HuH-7.5 (cell line): ENCODE measurements around the gene ALOXE3.

Experiments used
- DNase-seq: peaks from one replicate; pipeline ENCODE4 v3.0.0; 2011; ENCODE audit warnings: low spot score

Gene ALOXE3

DNA sequence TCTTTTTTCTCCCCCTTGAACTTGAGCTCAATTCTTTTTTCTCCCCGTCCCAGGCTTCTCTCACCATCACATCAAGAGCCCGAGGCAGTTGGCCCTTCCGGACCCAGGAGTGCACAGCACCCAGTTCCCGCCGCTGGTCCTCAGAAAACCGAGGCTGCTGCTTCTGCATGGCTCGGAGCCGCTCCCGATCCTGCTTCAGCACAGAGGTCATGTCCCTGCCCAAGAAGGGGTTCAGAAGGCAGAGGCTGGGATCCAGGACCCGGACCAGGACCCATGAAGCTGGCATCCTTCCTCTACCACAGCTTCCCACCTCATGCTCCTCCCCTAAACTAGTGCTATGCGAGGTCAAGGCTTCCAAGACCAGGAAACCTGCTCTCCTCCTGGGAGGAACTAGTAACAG is 23.4 kb upstream of the ALOXE3 start:
- DNase-seq, result no peak

DNA sequence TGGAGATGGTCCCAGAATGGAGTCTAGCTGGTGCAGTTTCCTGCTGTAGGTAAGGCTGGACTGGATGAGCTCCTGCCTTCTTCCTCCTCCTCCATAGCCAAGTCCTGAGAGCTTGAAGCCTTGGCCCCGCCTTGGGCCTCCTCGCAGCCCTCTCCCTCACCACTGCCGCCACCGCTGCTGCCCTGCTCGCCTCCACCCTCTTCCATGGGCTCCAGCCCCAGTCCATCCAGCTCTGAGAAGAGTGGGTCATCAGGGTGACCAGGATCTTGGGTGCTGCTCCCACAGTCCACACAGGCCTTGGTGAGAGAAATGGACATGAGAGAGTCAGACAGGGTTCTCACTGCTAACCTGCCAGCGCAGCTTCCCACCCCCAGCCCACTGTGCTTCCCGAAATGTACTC is 22.7 kb upstream of the ALOXE3 start:
- DNase-seq, result no peak

DNA sequence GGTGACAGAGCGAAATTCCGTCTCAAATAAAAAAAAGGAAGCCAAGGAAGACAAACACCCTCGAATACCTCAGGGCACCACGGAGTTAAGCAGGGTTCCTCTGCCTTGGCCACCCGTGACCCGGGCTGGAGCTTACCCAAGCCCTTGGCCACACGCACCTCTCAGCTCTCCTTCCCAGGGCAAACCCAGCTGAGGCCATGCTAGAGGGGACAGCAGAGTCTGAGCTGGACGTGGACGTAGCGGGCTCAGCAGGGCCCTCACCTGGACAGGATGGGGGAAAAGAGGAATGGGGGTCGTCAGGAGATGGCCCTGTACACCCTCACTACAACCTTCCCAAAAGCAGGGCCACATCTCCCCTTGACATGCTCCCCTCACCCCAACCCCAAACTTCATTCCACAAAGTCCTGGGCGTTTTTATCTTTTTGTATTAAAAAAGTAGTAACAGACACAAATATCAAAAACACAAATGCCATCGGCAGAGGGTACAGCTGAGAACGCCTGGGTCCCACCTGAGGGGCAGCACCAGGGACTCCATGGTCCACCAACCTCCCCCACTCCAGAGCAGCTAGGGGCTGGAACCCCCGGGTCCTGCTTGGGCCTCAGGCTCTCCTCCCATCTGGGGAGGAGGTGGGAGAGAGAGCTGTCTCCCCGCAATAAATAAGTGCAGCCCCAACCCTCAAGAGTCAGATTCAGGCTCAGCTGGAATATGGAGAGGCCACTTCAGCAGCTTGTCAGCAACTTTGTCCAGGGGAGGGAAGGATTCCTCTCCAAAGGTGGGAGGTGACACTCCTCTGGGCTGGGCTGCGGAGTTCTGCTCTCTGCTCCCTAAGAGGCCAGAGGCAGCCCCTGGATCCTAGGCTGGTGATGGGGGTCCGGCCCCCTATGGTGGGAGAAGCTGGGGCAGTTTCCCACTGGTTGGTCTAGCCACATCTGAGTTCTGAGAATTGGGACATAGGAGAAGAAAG is 22.0 kb upstream of the ALOXE3 start:
- no peak for DNase-seq

DNA sequence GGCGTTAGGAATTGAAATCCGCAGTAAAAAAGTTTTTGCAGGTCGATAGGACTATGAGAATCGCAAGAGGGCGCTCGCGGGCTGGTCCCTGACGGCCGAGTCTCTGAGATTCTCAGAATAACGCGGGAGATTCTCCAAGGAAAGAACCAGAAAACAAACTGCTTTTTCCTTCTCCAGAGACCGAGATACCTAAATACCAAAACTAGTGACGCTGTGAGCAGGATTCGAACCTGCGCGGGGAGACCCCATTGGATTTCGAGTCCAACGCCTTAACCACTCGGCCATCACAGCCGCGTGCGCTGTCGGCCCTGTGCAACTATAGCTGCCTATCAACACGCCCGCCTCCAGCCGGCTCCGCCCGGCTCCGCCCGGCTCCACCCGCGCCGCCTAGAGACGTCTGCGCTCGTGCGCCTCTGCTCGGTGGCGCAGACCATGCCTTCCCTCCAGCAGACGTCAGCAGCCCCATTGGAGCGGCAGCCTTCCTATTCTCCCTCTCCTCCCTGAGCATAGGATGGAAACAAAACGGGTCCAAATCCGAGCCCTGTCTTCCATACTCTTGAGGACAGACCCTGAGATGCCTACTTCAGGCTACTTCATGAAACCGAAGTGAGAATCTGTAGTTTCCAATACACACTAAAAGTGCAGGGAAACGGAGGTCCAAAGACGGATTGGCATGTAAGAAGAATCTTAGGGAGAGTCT is 20.5 kb upstream of the ALOXE3 start:
- DNase-seq, result peak; percentile 82

DNA sequence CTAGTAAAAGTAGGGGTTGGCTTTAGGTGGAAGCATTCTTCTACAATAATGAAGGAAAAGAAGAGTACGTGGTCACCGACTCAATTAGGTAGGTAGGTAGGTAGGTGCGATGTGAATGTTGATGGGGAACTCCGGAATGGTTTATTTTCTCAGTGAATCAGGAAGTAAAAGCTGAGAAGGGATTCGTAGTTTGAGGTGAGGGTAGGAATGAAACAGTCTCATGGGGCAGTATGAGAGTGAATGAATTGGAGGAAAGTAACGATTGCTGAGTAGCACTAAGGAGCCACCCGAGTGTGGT is 20.0 kb upstream of the ALOXE3 start:
- DNase-seq, result no peak

DNA sequence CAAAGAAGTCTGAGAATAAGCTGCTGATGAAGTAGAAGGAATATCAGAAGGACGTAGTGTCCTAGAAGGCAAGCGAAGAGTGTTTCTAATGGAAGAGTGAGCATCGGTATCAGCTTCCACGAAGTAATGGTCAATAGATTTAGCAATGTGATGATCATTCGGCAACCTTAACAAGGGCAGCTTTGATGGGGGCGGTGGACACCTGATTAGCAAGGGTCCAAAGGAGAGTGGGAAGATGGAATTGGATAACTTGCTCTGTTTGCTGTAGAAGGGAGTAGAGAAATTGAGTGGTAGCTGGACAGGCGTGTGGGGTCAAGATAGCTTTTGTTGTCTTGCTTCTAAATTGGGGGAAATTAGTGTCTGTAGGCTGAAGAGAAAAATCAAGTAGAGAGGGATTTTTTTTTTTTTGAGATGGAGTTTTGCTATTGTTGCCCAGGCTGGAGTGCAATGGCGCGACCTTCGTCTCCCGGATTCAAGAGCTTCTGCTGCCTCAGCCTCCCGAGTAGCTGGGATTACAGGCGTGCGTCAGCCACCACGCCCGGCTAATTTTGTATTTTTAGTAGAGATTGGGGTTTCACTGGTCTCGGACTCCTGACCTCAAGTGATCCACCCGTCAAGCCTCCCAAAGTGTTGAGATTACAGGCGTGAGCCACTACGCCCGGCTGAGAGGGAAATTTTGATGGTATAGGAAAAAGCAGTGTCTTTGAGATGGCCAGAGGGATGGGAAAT is 19.5 kb upstream of the ALOXE3 start:
- no peak for DNase-seq

DNA sequence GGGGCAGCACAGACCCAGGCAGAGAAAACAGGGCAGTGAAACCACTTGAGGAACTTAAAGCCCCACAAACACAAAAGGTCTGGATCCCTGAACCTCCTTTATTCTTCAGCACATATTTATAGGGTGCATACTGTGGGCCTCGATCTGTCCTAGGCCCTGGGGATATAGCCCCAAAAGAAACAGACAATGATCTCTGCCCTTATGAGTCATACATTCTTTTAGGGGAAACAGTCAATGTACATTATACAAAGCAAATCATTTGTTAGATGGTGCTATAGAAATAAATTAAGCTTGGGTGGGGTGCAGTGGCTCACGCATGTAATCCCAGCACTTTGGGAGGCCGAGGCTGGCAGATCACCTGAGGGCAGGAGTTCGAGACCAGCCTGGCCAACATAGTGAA is 15.6 kb upstream of the ALOXE3 start:
- no peak for DNase-seq

DNA sequence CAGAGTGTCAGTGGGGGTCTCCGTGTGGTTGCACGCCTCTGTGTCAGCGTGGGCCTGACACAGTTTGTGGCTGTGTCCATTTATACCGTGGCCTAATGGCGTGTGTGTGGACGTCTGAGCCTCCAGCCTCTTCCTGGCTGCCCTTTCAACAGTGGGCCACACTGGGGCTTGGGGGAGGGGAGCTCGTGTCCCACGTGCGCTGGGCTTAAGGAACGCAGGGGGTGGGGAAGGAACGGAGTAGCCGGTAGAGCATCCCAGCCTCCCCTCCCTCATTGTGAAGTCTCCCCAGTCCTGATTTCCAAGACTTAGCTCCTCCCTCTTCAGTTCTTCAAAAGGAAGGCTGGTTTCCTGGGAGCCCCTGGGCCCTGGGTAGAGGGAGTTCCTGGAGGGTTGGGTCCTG is 15.1 kb upstream of the ALOXE3 start:
- no peak for DNase-seq

DNA sequence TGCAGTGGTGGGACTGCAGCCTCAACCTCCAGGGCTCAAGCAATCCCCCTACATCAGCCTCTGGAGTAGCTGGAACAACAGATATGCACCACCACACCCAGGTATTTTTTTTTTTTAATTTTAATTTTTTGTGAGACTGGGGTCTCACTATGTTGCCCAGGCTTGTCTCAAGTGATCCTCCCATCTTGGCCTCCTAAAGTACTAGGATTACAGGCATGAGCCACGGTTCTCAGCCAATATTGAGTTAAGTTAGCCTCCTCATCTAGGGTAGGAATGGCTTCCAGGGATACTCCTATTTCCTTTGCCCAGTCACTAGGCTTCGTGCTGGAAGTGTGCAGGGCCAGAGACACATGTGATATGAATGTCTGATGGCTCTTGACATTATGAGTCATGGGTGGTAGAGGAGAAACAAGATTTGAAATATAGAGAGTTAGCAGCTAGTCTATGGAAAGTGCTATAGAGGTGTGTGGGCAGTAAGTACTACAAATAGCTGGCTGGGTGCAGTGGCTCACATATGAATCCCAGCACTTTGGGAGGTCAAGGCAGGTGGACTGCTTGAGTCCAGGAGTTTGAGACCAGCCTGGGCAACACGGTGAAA is 13.6 kb upstream of the ALOXE3 start:
- DNase-seq, result no peak

DNA sequence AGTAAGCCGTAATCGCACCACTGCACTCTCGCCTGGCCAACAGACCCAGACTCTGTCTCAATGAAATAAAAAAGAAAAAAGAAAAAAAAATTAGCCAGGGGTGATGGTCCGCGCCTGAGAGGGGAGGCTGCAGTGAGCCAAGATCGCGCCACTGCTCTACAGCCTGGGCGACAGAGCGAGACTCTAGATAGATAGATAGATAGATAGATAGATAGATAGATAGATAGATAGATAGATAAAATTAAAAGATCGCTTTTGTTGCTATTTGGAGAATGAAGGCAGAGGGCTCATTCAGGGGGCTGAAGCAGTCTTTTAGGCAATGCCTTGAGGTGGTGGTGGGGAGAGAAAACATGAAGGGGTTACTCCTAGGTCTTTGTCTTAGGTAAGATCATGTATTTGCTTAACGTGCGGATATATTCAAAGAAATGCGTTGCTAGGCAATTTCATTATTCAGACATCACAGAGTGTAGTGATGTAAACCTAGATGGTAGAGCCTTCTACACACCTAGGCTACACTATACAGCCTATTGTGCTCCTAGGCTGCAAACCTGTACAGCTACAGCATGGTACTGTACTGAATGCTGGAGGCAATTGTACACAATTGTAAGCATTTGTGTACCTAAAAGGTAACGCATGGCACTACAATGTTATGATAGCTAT is 9.9 kb upstream of the ALOXE3 start:
- DNase-seq, result no peak

DNA sequence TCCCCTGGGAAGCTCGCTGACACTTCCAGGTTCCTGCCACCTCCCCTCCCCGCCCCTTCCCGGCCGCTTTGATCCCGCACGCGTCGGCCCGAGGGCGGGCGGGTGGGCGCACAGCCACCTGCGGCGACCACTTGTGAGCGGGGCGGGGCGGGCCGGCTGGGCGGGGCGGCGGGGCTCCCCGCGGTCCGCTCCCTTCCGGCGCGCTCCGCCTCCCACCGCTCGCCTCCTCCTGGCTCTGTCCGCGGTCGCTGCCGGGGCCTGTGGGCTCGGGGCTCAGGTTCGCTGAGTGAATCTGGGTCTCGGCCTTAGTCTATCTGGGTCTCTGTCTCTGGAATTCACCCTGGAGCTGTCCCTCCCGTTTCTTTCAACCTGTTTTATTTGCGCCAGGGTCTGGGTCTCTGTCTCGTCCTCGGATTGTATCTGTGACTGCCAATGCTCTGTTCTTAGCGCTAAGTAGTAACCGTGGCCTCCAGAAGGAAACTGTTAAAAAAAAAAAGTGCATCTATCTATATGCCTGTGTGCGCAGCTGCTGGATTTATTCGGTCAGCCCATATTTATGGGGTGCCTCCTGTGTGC is 8.3 kb upstream of the ALOXE3 start:
- DNase-seq, result peak; percentile 61

DNA sequence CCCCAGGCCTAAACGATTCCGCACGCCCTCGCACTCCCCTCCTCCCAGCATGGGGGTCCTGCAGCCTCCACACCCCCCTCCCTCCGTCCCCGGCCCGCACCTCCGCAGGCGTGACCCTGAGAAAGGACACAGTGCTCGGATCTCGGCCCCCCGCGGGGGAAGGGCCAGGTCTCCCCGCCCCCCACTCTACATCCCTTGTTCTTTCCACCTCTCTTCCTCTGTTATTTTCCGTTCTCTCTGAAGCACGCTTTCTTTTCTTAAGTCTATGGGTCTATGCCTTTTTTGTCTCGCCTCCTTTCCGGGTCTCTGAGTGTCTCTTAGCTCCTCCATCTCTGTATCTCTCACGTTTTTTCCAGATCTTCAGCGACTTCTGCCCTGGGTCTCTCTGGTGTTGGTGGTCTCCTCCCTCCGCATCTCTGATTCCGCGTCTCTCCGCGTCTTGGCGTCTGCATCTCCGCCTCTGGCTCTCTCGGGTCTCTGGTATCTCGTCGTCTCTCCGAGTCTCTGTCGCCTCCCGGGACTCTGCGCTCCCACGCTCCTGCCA is 7.7 kb upstream of the ALOXE3 start:
- DNase-seq, result no peak

DNA sequence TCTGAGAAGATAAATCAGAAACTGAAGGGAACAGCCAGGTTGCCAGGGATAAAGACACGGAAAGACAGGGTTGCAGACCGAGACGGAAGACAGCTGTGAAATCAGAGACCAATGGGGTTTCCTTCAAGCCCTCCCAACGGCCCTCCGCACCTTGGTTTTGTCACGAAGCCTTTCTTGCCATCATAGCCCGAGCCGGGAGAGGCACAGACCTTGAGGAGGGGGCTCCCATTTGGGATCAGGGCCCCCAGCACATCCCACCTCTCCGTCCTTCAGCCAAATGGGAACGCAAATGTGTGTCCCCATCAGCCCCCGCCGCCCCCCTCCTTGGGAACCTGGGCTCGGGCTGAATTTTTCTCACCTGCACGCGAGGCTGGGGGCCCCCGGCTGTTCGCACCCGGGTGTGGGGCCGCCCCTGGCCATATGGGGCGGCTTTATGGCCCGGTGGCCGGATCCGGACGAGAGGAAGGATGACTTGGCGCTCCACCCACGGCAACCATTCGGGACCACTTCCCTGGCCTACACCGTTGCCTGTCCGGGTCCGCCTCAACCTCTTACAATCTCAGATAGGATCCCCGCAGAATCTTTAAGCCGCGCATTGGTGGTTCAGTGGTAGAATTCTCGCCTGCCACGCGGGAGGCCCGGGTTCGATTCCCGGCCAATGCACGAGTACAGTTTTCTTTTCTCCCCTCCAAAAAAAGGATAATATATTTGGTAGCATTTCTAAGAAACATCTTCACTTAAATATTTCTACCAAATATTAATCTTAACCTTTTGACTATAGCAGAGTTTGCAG is 7.0 kb upstream of the ALOXE3 start:
- DNase-seq, result peak; percentile 74

DNA sequence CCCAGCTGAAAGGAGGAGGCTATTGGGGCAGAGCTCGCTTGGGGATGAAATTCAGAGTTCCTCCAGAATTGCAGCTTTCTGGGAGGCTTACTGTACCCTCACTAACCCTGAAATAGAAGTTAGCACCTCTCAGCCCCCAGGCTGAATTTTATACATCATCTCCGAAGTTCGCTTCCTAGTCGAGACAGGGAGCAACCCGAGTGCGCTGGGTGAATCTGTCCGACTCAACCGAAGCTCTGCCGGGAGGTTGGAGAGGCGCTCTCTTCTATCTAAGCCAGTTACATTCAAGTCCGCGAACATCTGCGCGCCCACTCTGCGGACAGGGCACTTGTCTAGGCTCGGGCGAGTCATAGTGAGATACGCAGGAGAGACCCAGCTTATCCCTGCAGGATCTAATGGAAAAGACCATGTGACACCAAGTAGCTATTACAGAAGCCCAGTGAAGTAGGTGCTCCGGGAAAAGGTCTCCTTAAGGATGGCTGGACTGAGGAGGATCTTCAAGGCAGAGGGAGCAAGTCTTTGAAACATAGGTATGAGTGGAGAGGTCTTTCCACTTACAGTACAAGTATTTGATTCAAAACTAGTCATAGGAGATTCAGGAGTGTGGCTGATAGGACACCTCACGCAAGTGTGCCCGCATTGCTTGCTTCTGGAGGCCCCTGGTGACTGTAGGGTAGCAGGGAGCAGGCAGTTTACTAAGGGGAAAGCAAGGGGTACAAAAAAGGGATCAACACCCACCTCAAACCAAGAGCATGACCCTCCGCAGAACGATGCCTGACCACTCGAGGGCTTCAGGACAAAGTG is 6.2 kb upstream of the ALOXE3 start:
- DNase-seq, result no peak

DNA sequence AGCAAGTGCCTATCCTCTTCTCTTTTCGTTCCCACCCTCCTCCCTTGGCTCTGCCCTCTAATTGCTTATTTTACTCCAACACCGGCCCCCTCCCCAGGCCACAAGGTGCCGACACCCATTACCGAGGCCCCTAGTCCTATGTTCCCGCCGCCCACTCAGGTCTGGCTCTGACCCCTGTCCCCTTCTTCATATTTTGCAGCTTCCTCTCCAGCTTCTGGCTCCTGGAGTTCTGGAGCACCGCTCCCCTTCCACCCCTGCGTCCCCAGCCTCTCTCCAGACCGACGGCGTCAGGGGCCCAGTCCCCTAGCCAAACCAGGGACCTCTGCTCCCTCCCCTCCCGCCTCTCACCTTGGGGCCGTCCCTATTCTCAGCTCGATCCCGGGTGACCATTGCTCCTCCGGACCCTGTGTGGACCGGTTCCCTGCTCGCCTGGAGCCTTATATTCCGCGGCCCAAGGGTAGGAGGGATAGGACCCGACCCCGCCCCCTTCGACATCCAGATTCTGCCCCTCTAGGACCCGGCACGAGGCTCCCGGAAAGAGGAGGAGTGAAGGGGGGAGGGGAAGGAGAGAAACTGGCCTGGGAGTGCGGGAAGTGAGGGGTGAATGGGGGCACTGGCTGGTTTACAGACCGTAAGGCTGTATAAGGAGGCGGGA is 5.5 kb upstream of the ALOXE3 start, which contains the start of gene HES7:
Gene HES7 (minus strand): TSS at position 412 of the 655 bp plus-strand sequence. CDS start 22 bp downstream, at position 390.
- peak; percentile 45 for DNase-seq

DNA sequence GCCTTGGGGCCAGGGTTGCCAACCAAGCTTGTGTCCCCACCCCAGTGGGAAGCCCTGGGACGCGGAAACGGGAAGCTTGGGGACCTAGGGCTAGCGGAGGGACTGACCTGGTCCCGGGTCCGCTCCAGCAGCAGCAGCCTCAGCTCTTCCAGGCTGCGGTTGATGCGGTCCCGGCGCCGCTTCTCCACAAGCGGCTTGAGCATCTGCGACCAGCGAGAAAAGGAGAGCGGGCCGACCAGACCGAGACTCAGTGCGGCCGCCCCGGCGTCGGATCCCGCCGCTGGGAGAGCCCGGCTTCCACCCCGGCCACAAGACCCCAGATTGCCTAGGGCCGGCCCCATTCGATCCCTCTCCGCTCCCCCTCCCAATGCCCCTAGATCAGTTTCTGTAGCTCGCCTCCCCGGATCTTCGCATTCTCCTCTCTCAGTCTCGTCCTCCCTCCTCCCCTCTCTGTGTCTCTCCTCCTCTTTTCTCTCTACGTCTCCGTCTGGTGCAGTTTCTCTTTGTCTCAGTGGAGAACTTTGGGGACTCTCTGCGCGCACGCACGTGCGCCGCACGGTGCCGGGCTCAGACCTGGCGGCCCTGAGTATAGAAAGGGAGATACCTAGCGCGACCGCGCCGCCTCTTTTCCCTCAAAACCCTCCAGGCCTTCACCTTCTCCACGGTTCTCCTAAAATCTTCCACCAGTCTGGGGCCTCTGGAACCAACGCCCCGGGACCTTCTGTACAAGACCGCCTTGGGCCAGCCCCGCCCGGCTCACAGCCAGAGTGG is 4.8 kb upstream of the ALOXE3 start:
- no peak for DNase-seq

DNA sequence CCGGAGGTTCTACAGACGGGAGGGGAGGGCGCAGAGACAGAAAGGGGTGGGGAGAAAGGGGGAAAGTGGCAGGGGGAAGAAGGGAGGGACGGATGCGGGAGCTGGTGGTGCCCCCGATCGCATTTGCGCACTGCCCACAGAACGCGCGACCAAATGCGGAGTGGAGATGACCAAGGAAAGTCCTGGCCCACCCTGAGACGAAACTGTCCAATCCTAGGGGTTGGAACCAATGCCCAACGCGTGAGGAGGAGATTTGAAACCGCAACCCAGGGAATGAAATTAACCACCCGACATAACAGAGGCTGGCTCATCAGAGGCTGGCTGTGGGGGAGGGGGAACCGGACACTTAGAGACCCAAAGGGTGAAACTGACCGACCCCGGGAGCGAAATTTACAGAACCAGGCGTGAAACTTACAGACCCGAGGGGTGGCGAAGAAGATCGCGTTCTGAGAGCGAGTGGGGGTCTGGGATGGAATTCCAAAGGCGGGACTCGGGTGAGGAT is 4.2 kb upstream of the ALOXE3 start:
- no peak for DNase-seq
